Stomach (tissue), 4 donors: ENCODE measurements around the gene CDH8.

Experiments used
- CTCF ChIP-seq, 7 experiments: fragments of 450-650 bp in 4 of 7; fragments of 200-600 bp in 3 of 7; sonication (generic) in 3 of 7; IDR thresholded peaks; one replicate each; pipeline ENCODE4 v1.5.1; 2016 to 2019; ENCODE audit warnings: antibody characterized with exemption in 7 of 7, control low read depth in 2 of 7, mild to moderate bottlenecking in 1 of 7
- EP300 ChIP-seq: sonication (generic); formaldehyde crosslinking; IDR thresholded peaks from one replicate; pipeline ENCODE4 v1.6.1; 2017; ENCODE audit warnings: antibody characterized with exemption
- POLR2A ChIP-seq, 4 donors: fragments of 450-650 bp; IDR thresholded peaks; one replicate each; pipeline ENCODE4 v1.6.1; 2016; ENCODE audit warnings: antibody characterized with exemption in 4 of 4, control low read depth in 2 of 4, mild to moderate bottlenecking in 1 of 4, moderate library complexity in 1 of 4
- POLR2AphosphoS5 ChIP-seq, 3 donors: sonication (generic); formaldehyde crosslinking; IDR thresholded peaks; one replicate each; pipeline ENCODE4 v1.6.1; 2016; ENCODE audit warnings: antibody characterized with exemption in 3 of 3

- TF ChIP-seq POLR2A (IDR thresholded peaks at IDR 0.05) (no peak), CTCF (IDR thresholded peaks at IDR 0.05) (no peak), POLR2AphosphoS5 (IDR thresholded peaks at IDR 0.05) (no peak), EP300 (no peak)
These were observed 67.2 kb downstream of the CDH8 start for GRCh38 chr16:61969077-61969382.
